PC-9 (cell line): ENCODE measurements around the gene CCL11. TPM values are rescaled to one million over a fixed set of nuclear protein-coding genes. Genes with fewer than 3 reads are reported as not detected.

ENCODE experiments used
- BruUV-seq: library from RNA; stranded (reverse); fragments of 400-500 nt; replicated peaks from 2 replicates; lab custom pipeline; 2021; lab: Mats Ljungman, UMichigan
- CTCF ChIA-PET: fragments of 300-600 bp; sonication (Branson Sonifier 250); formaldehyde crosslinking; loops from one replicate; lab custom pipeline; 2022; ENCODE audit warnings: antibody characterized with exemption; lab: Charles Lee
- POLR2A ChIA-PET: fragments of 300-600 bp; sonication (Branson Sonifier 250); formaldehyde crosslinking; loops from one replicate; lab custom pipeline; 2022; ENCODE audit warnings: antibody characterized with exemption; ENCODE audit not compliant: unreplicated experiment; lab: Charles Lee
- DNase-seq, 2 experiments: peaks; one replicate each; pipeline versions ENCODE4 v3.0.0 to v3.0.0-alpha.2; 2015 to 2022; ENCODE audit warnings: mixed read lengths in 1 of 2
- H2AFZ ChIP-seq: fragments of 200-600 bp; sonication (generic); 2 replicates; pipeline ENCODE4 v1.8.1; 2017; ENCODE audit warnings: antibody characterized with exemption
- H3F3A ChIP-seq: fragments of 200-600 bp; sonication (generic); 2 replicates; pipeline ENCODE4 v1.8.1; 2017; ENCODE audit warnings: antibody characterized with exemption, mild to moderate bottlenecking, low read depth; ENCODE audit not compliant: insufficient read depth
- H3K27ac ChIP-seq: fragments of 200-600 bp; sonication (generic); 2 replicates; pipeline ENCODE4 v1.6.1; 2016; ENCODE audit warnings: mixed run types
- H3K27me3 ChIP-seq: fragments of 200-600 bp; sonication (generic); 2 replicates; pipeline ENCODE4 v1.6.1; 2016; ENCODE audit warnings: low read depth, mixed run types; ENCODE audit not compliant: insufficient read depth
- H3K36me3 ChIP-seq: fragments of 200-600 bp; sonication (generic); 2 replicates; pipeline ENCODE4 v1.6.1; 2016; ENCODE audit warnings: low read depth, mixed run types
- H3K4me1 ChIP-seq: fragments of 200-600 bp; sonication (generic); replicated peaks from 2 replicates; pipeline ENCODE4 v1.6.1; 2016; ENCODE audit warnings: mixed run types; ENCODE audit not compliant: insufficient read depth
- H3K4me2 ChIP-seq: fragments of 200-600 bp; sonication (generic); 2 replicates; pipeline ENCODE4 v1.6.1; 2017; ENCODE audit warnings: mixed run types
- H3K4me3 ChIP-seq: fragments of 200-600 bp; sonication (generic); 2 replicates; pipeline ENCODE4 v1.6.1; 2016; ENCODE audit warnings: mixed run types
- H3K79me2 ChIP-seq: fragments of 200-600 bp; sonication (generic); 2 replicates; pipeline ENCODE4 v1.6.1; 2017; ENCODE audit warnings: low read depth, mixed run types
- H3K9me2 ChIP-seq: fragments of 200-600 bp; sonication (generic); 2 replicates; pipeline ENCODE4 v1.8.1; 2017; ENCODE audit warnings: mild to moderate bottlenecking; ENCODE audit not compliant: insufficient read depth
- H3K9me3 ChIP-seq: fragments of 200-600 bp; sonication (generic); 2 replicates; pipeline ENCODE4 v1.8.1; 2016; ENCODE audit warnings: low read depth; ENCODE audit not compliant: insufficient read depth
- H4K20me1 ChIP-seq: fragments of 200-600 bp; sonication (generic); 2 replicates; pipeline ENCODE4 v1.8.1; 2017; ENCODE audit not compliant: insufficient read depth
- CTCF ChIP-seq: fragments of 200-600 bp; sonication (generic); conservative IDR thresholded peaks from 2 replicates; pipeline ENCODE4 v1.6.1; 2017; ENCODE audit warnings: mixed run types, antibody characterized with exemption, mild to moderate bottlenecking, moderate library complexity
- EZH2 ChIP-seq: fragments of 200-600 bp; sonication (generic); IDR thresholded peaks from 2 replicates; pipeline ENCODE4 v1.8.0; 2017; ENCODE audit warnings: antibody characterized with exemption, low read depth
- intact Hi-C: fragments of 100-400 bp; cut with micrococcal nuclease; formaldehyde crosslinking; loops from one replicate; pipeline ENCODE4 v1.10.0; 2022; ENCODE audit not compliant: unreplicated experiment
- total RNA-seq: library from RNA; stranded (reverse); gene quantifications from 2 replicates; pipeline ENCODE4 v1.2.3, GENCODE V29; 2021

The CCL11 gene
- total RNA-seq, 1 experiment from 2014 or later: not detected

GRCh38 chr17:34314279-34314678 lies 28.7 kb downstream of the CCL11 start:
- Histone ChIP-seq H4K20me1 (no peaks in the 10 kb centered on the region), H3K27me3 (peaks cover 16% of the 10 kb centered on the region), H3K9me2 (no peaks in the 10 kb centered on the region), H3F3A (no peaks in the 10 kb centered on the region), H3K9me3 (no peaks in the 10 kb centered on the region), H3K4me1 (no peaks in the 10 kb centered on the region), H3K4me3 (no peak overlapping the region), H3K4me2 (no peak overlapping the region), H2AFZ (no peak overlapping the region), H3K27ac (no peak overlapping the region), H3K79me2 (no peaks in the 10 kb centered on the region), H3K36me3 (no peaks in the 10 kb centered on the region)
- CTCF ChIA-PET: no interaction called here
- TF ChIP-seq CTCF (no peak), EZH2 (no peak)
- DNase-seq: no peak
- no TSS peak for BruUV-seq
- POLR2A ChIA-PET: no interaction called here
- intact Hi-C loops: no loop called here

- Histone ChIP-seq H2AFZ (no peak overlapping the region), H3K9me2 (no peaks in the 10 kb centered on the region), H3K79me2 (no peaks in the 10 kb centered on the region), H3F3A (no peaks in the 10 kb centered on the region), H3K4me1 (no peaks in the 10 kb centered on the region), H3K9me3 (no peaks in the 10 kb centered on the region), H3K36me3 (no peaks in the 10 kb centered on the region), H3K4me2 (no peak overlapping the region), H3K27me3 (peaks cover 12% of the 10 kb centered on the region; the same call in 1 of the 2 replicates), H4K20me1 (no peaks in the 10 kb centered on the region), H3K4me3 (no peak overlapping the region), H3K27ac (no peak overlapping the region)
- ChIA-PET POLR2A (no interaction called here), CTCF (no interaction called here)
- intact Hi-C loops: no loop called here
- no peak for DNase-seq
- no peak for TF ChIP-seq CTCF
- TF ChIP-seq EZH2: no peak
- BruUV-seq: no TSS peak
Observed at GRCh38 chr17:34318474-34318873, 32.9 kb downstream of the CCL11 start.

GRCh38 chr17:34319039-34319483 lies 33.5 kb downstream of the CCL11 start, which contains the start of gene CCL8:
Gene CCL8, plus strand, starts transcription at chr17:34319435. Its CDS starts 67 bp downstream, at chr17:34319502.
- intact Hi-C loops: no loop called here
- CTCF ChIA-PET: no interaction called here

More at GRCh38 chr17:34319039-34319483, 33.5 kb downstream of the CCL11 start, which contains the start of gene CCL8:
- no peaks in the 10 kb centered on the region for H3K4me1 ChIP-seq
- no peak within 1 kb of the TSS for H3K27ac ChIP-seq
- POLR2A ChIA-PET: no interaction called here
- no peaks in the 10 kb centered on the region for H3K79me2 ChIP-seq
- H3K9me3 ChIP-seq: no peaks in the 10 kb centered on the region
- no peaks in the 10 kb centered on the region for H3K9me2 ChIP-seq
- H2AFZ ChIP-seq: no peak within 1 kb of the TSS
- no peak within 1 kb of the TSS for H3K4me2 ChIP-seq
- no peaks in the 10 kb centered on the region for H3F3A ChIP-seq
- BruUV-seq: no TSS peak
- no peak within 1 kb of the TSS for H3K4me3 ChIP-seq
- no peak for DNase-seq
- no peak for TF ChIP-seq CTCF
- no peak for TF ChIP-seq EZH2
- H3K27me3 ChIP-seq: peaks cover 6% of the 10 kb centered on the region; the same call in 1 of the 2 replicates
- no peaks in the 10 kb centered on the region for H3K36me3 ChIP-seq
- H4K20me1 ChIP-seq: no peaks in the 10 kb centered on the region
